ENCODE data around the gene APOD. TPM values are rescaled to one million over a fixed set of nuclear protein-coding genes. Genes with fewer than 3 reads are reported as not detected.

The APOD gene
- total and polyA plus RNA-seq, 2 of the 8 experiments (the other 6 are each of a cell fraction or from before 2014, with no cell fraction given): not detected

DNA sequence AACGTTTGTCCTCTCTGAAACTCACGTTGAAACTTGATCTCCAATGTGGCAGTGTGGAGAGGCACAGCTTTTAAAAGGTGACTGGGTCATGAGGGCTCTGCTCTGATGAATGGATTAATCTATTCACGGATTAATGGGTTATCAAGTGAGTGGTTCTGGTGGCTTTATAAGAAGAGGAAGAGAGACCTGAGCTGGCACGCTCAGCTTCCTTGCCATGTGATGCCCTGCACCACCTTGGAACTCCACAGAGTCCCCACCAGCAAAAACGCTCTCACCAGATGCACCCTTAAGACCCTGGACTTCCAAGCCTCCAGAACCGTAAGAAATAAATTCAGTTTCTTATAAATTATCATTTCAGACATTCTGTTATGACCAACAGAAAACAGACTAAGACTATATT is 43.2 kb downstream of the APOD start (continued):
- TF ChIP-seq, protein P1, sequence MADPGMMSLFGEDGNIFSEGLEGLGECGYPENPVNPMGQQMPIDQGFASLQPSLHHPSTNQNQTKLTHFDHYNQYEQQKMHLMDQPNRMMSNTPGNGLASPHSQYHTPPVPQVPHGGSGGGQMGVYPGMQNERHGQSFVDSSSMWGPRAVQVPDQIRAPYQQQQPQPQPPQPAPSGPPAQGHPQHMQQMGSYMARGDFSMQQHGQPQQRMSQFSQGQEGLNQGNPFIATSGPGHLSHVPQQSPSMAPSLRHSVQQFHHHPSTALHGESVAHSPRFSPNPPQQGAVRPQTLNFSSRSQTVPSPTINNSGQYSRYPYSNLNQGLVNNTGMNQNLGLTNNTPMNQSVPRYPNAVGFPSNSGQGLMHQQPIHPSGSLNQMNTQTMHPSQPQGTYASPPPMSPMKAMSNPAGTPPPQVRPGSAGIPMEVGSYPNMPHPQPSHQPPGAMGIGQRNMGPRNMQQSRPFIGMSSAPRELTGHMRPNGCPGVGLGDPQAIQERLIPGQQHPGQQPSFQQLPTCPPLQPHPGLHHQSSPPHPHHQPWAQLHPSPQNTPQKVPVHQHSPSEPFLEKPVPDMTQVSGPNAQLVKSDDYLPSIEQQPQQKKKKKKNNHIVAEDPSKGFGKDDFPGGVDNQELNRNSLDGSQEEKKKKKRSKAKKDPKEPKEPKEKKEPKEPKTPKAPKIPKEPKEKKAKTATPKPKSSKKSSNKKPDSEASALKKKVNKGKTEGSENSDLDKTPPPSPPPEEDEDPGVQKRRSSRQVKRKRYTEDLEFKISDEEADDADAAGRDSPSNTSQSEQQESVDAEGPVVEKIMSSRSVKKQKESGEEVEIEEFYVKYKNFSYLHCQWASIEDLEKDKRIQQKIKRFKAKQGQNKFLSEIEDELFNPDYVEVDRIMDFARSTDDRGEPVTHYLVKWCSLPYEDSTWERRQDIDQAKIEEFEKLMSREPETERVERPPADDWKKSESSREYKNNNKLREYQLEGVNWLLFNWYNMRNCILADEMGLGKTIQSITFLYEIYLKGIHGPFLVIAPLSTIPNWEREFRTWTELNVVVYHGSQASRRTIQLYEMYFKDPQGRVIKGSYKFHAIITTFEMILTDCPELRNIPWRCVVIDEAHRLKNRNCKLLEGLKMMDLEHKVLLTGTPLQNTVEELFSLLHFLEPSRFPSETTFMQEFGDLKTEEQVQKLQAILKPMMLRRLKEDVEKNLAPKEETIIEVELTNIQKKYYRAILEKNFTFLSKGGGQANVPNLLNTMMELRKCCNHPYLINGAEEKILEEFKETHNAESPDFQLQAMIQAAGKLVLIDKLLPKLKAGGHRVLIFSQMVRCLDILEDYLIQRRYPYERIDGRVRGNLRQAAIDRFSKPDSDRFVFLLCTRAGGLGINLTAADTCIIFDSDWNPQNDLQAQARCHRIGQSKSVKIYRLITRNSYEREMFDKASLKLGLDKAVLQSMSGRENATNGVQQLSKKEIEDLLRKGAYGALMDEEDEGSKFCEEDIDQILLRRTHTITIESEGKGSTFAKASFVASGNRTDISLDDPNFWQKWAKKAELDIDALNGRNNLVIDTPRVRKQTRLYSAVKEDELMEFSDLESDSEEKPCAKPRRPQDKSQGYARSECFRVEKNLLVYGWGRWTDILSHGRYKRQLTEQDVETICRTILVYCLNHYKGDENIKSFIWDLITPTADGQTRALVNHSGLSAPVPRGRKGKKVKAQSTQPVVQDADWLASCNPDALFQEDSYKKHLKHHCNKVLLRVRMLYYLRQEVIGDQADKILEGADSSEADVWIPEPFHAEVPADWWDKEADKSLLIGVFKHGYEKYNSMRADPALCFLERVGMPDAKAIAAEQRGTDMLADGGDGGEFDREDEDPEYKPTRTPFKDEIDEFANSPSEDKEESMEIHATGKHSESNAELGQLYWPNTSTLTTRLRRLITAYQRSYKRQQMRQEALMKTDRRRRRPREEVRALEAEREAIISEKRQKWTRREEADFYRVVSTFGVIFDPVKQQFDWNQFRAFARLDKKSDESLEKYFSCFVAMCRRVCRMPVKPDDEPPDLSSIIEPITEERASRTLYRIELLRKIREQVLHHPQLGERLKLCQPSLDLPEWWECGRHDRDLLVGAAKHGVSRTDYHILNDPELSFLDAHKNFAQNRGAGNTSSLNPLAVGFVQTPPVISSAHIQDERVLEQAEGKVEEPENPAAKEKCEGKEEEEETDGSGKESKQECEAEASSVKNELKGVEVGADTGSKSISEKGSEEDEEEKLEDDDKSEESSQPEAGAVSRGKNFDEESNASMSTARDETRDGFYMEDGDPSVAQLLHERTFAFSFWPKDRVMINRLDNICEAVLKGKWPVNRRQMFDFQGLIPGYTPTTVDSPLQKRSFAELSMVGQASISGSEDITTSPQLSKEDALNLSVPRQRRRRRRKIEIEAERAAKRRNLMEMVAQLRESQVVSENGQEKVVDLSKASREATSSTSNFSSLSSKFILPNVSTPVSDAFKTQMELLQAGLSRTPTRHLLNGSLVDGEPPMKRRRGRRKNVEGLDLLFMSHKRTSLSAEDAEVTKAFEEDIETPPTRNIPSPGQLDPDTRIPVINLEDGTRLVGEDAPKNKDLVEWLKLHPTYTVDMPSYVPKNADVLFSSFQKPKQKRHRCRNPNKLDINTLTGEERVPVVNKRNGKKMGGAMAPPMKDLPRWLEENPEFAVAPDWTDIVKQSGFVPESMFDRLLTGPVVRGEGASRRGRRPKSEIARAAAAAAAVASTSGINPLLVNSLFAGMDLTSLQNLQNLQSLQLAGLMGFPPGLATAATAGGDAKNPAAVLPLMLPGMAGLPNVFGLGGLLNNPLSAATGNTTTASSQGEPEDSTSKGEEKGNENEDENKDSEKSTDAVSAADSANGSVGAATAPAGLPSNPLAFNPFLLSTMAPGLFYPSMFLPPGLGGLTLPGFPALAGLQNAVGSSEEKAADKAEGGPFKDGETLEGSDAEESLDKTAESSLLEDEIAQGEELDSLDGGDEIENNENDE (IDR thresholded peaks at IDR 0.05; ENCODE audit: insufficient replicate concordance, low read length): no peak
- TF ChIP-seq GABPA (IDR thresholded peaks at IDR 0.05; ENCODE audit: borderline replicate concordance, insufficient read depth, low read length) (no peak), CHD2 (IDR thresholded peaks at IDR 0.05; ENCODE audit: low read length) (no peak), KDM1A (IDR thresholded peaks at IDR 0.05; ENCODE audit: borderline replicate concordance, low read length) (no peak), CEBPB (IDR thresholded peaks at IDR 0.05; ENCODE audit: low read depth, low read length) (no peak), CTBP2 (IDR thresholded peaks at IDR 0.05; ENCODE audit: borderline replicate concordance, insufficient read depth, insufficient read length, low read length) (no peak), SP4 (IDR thresholded peaks at IDR 0.05; ENCODE audit: low read length) (no peak), SIN3A (conservative IDR thresholded peaks at IDR 0.05 in 1 of 2, IDR thresholded peaks at IDR 0.05 in 1 of 2; ENCODE audit: low read depth in 1 of 2, low read length in 2 of 2) (no peak)
